ENCODE data around the gene GADL1. TPM values are rescaled to one million over a fixed set of nuclear protein-coding genes. Genes with fewer than 3 reads are reported as not detected.

The GADL1 gene
- total RNA-seq, 4 donors from 2014 or later: not detected

DNA sequence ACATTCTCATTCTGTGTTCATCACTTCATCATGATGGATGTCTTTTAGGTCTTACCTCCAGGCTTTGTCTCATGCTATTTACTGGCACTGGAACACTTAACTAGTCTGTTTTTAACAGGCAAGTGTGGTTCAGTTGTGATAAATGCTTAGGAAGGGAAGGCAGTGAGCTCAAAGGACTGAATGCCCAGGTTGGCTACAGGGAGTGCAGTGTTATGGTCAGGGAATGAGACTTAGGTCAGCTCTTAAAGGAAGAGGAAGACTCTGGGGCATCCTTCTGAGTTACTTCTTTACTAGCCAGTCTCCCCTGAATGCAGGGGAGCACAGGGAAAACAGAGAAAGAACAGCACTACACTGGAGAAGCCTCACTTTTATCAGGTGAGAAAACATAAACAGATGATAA lies 215.4 kb downstream of the GADL1 start:
- no peaks in the 10 kb centered on the region for H3K9me3 ChIP-seq
- H3K4me3 ChIP-seq: no peak overlapping the region
- peaks cover 0 to 97% (median 60%) of the 10 kb centered on the region in 4 donors for H3K4me1 ChIP-seq
- TF ChIP-seq EP300 (IDR thresholded peaks at IDR 0.05): no peak
- TF ChIP-seq CTCF (IDR thresholded peaks at IDR 0.05): no peak
- TF ChIP-seq POLR2A (IDR thresholded peaks at IDR 0.05): no peak
- peak overlapping the region; percentile 32 to 93 (median 68) for H3K27ac ChIP-seq
- H3K27me3 ChIP-seq: no peaks in the 10 kb centered on the region
- no peak for DNase-seq (ENCODE audit: low spot score in 2 of 2)
- H3K36me3 ChIP-seq: peaks cover 0 to 58% (median 5%) of the 10 kb centered on the region in 3 donors

DNA sequence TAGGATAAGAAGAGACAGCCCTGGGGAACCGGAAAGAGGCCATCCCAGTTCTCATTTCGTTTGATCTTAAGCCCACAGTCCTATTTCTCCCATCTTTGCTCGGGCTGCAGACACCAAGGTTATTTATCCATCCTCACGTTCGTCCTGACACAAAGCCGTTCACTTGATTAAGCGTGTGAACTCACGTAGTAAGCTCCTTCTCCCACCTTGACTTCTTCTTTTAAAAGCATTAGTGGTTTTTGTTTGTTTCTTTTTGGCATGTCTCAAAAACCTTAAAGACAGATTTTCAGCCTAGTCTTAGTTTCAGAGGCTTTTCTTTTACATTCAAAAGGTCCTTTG lies 217.1 kb downstream of the GADL1 start:
- Histone ChIP-seq H3K36me3 (peaks cover 0 to 70% (median 9%) of the 10 kb centered on the region in 3 donors), H3K27me3 (no peaks in the 10 kb centered on the region), H3K9me3 (no peaks in the 10 kb centered on the region), H3K4me3 (no peak overlapping the region), H3K27ac (peak overlapping the region in 2 of 4 donors; percentile 23 to 93), H3K4me1 (peaks cover 0 to 97% (median 53%) of the 10 kb centered on the region in 4 donors)
- WGBS, 2 donors: 71 to 74% methylated on average over 8 of the region's 8 CpGs
- no peak for DNase-seq (ENCODE audit: low spot score in 2 of 2)
- TF ChIP-seq CTCF (IDR thresholded peaks at IDR 0.05): no peak
- TF ChIP-seq EP300 (IDR thresholded peaks at IDR 0.05): no peak
- TF ChIP-seq POLR2A (IDR thresholded peaks at IDR 0.05): no peak

DNA sequence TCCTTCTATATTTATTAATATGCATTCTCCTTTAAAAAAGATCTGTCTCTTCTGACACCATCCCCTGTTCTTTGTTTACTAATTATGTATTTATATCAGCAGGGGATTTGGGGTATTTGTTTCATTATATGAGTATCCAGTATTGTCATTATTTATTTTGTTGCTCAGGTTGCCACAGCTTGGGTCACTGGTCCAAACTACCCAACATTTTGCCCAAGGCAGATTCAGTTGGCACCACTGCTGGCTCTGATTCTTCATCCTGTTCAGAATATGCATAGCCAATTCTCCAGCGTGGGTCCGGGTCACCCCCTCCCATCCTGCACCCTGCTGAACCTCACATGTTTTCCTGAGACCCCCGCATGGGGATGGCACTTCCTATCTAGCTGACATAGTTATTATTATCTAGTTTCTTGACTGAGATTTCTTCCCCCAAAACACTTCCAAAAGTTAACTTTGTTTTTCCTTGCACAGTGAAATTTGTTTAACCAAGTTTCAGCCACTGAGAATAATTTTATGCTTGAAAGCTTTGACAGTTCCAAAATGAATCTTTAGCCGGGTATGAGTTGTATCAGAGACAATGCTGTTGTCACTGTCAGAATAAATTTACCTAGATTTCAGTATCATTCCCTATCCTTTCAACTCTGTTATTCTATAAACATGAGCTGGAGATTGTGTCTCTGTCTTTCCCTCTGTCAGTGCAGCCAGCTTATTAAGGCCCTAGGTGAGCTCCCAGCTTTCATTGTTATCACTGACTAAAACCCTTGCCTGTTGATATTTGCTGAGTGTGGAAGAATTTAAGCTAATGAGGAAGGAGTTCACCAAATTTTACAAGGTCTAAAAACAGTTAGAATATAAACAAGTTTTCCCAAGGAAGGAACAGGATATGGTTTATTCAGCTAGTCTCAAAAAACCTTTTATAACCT lies 217.8 kb downstream of the GADL1 start:
- H3K27ac ChIP-seq: peak overlapping the region in 2 of 4 donors; percentile 23 to 66
- no peaks in the 10 kb centered on the region for H3K27me3 ChIP-seq
- no peak overlapping the region for H3K4me3 ChIP-seq
- peaks cover 0 to 76% (median 15%) of the 10 kb centered on the region in 3 donors for H3K36me3 ChIP-seq
- H3K9me3 ChIP-seq: no peaks in the 10 kb centered on the region
- DNase-seq (ENCODE audit: low spot score in 2 of 2): no peak
- 59 to 73% methylated on average over 4 of the region's 4 CpGs for WGBS, 2 donors
- H3K4me1 ChIP-seq: peaks cover 0 to 95% (median 47%) of the 10 kb centered on the region in 4 donors
- no peak for TF ChIP-seq EP300 (IDR thresholded peaks at IDR 0.05)
- no peak for TF ChIP-seq POLR2A (IDR thresholded peaks at IDR 0.05)
- no peak for TF ChIP-seq CTCF (IDR thresholded peaks at IDR 0.05)

Measured in tibial nerve (tissue), 4 donors.